IMR-90 (cell line): ENCODE data around the gene ZKSCAN8. TPM values are rescaled to one million over a fixed set of nuclear protein-coding genes. Genes with fewer than 3 reads are reported as not detected.

ENCODE experiments used
- ATAC-seq: fragments of 200-7000 bp; cut with Tn5 transposase; 2 replicates; pipeline ENCODE4 v1.9.1; 2020; ENCODE audit warnings: low read depth, mild to moderate bottlenecking, moderate library complexity
- BruUV-seq: library from RNA; stranded (reverse); fragments of 400-500 nt; replicated peaks from 2 replicates; lab custom pipeline; 2021; lab: Mats Ljungman, UMichigan
- CTCF ChIA-PET: fragments of 300-600 bp; formaldehyde crosslinking; extraction: SDS; loops from one replicate; lab custom pipeline; 2021; ENCODE audit warnings: antibody characterized with exemption; lab: Yijun Ruan, JAX
- POLR2A ChIA-PET: fragments of 300-600 bp; sonication (Branson Sonifier 250); formaldehyde crosslinking; loops from one replicate; lab custom pipeline; 2022; ENCODE audit warnings: antibody characterized with exemption; ENCODE audit not compliant: unreplicated experiment; lab: Charles Lee
- DNase-seq: peaks from one replicate; pipeline ENCODE4 v3.0.0; 2013
- H2AFZ ChIP-seq: replicated peaks from 2 replicates; pipeline ENCODE3; 2013; ENCODE audit warnings: low read length, mild to moderate bottlenecking; ENCODE audit not compliant: poor library complexity
- H2AK5ac ChIP-seq: 2 replicates; pipeline ENCODE4 v1.6.1; 2013; ENCODE audit warnings: low read depth, low read length, inconsistent platforms
- H2AK9ac ChIP-seq: replicated peaks from 2 replicates; pipeline ENCODE3; 2013; ENCODE audit warnings: mild to moderate bottlenecking, low read depth, low read length, moderate library complexity; ENCODE audit not compliant: poor library complexity
- H2BK120ac ChIP-seq: 2 replicates; pipeline ENCODE4 v1.6.1; 2013; ENCODE audit warnings: low read depth, low read length, inconsistent platforms
- H2BK15ac ChIP-seq: 3 replicates; pipeline ENCODE4 v1.6.1; 2013; ENCODE audit warnings: low read depth, low read length, inconsistent platforms
- H2BK20ac ChIP-seq: 2 replicates; pipeline ENCODE4 v1.6.1; 2013; ENCODE audit warnings: low read depth, mild to moderate bottlenecking, inconsistent platforms, low read length, moderate library complexity
- H2BK5ac ChIP-seq: 2 replicates; pipeline ENCODE4 v1.6.1; 2013; ENCODE audit warnings: mild to moderate bottlenecking, low read depth, low read length, inconsistent platforms; ENCODE audit not compliant: poor library complexity, severe bottlenecking
- H3K14ac ChIP-seq: replicated peaks from 2 replicates; pipeline ENCODE4 v1.6.1; 2013; ENCODE audit warnings: low read depth, low read length, inconsistent platforms
- H3K18ac ChIP-seq: 2 replicates; pipeline ENCODE4 v1.6.1; 2013; ENCODE audit warnings: low read depth, low read length, control low read depth
- H3K23ac ChIP-seq: 2 replicates; pipeline ENCODE4 v1.6.1; 2013; ENCODE audit warnings: low read depth, low read length, inconsistent platforms
- H3K27ac ChIP-seq: 2 replicates; pipeline ENCODE4 v1.5.1; 2013; ENCODE audit warnings: mild to moderate bottlenecking, control low read depth, low read length; ENCODE audit not compliant: insufficient read depth
- H3K27me3 ChIP-seq: 2 replicates; pipeline ENCODE4 v1.6.1; 2013; ENCODE audit warnings: low read length; ENCODE audit not compliant: control insufficient read depth, insufficient read depth
- H3K36me3 ChIP-seq: 2 replicates; pipeline ENCODE4 v1.6.1; 2013; ENCODE audit warnings: low read length, mixed read lengths; ENCODE audit not compliant: control insufficient read depth, insufficient read depth
- H3K4ac ChIP-seq: 2 replicates; pipeline ENCODE4 v1.6.1; 2013; ENCODE audit warnings: low read depth, low read length, inconsistent platforms
- H3K4me1 ChIP-seq: 2 replicates; pipeline ENCODE4 v1.6.1; 2013; ENCODE audit warnings: low read length, mixed read lengths; ENCODE audit not compliant: control insufficient read depth, insufficient read depth
- H3K4me2 ChIP-seq: 2 replicates; pipeline ENCODE4 v1.6.1; 2013; ENCODE audit warnings: low read depth, mild to moderate bottlenecking, control low read depth, low read length, moderate library complexity
- H3K4me3 ChIP-seq: 2 replicates; pipeline ENCODE4 v1.5.1; 2013; ENCODE audit warnings: low read depth, mild to moderate bottlenecking, control low read depth, low read length, moderate library complexity; ENCODE audit not compliant: insufficient read depth
- H3K56ac ChIP-seq: 2 replicates; pipeline ENCODE4 v1.6.1; 2013; ENCODE audit warnings: low read length, inconsistent platforms; ENCODE audit not compliant: insufficient read depth; ENCODE audit errors: extremely low read depth
- H3K79me1 ChIP-seq, 2 experiments: 2 replicates each; pipeline ENCODE4 v1.6.1; 2013; ENCODE audit warnings: low read length in 2 of 2, inconsistent platforms in 1 of 2, low read depth in 1 of 2
- H3K9ac ChIP-seq: 2 replicates; pipeline ENCODE4 v1.6.1; 2013; ENCODE audit warnings: low read depth, low read length, control low read depth
- H3K9me1 ChIP-seq: 2 replicates; pipeline ENCODE4 v1.6.1; 2013; ENCODE audit warnings: low read length, inconsistent platforms; ENCODE audit not compliant: insufficient read depth
- H3K9me3 ChIP-seq: 2 replicates; pipeline ENCODE4 v1.6.1; 2013; ENCODE audit warnings: low read length; ENCODE audit not compliant: control insufficient read depth, insufficient read depth
- H4K20me1 ChIP-seq: 2 replicates; pipeline ENCODE4 v1.6.1; 2013; ENCODE audit warnings: low read length, inconsistent platforms; ENCODE audit not compliant: insufficient read depth
- H4K5ac ChIP-seq: 2 replicates; pipeline ENCODE4 v1.6.1; 2013; ENCODE audit warnings: mild to moderate bottlenecking, low read depth, low read length, control low read depth
- H4K8ac ChIP-seq, 2 experiments: 2 replicates each; pipeline ENCODE4 v1.6.1; 2013; ENCODE audit warnings: low read depth in 2 of 2, low read length in 2 of 2, control low read depth in 1 of 2, inconsistent platforms in 1 of 2
- H4K91ac ChIP-seq: 2 replicates; pipeline ENCODE4 v1.6.1; 2013; ENCODE audit warnings: low read depth, low read length, inconsistent platforms; ENCODE audit not compliant: insufficient read depth
- BHLHE40 ChIP-seq: fragments of 150-350 bp; IDR thresholded peaks from 2 replicates; pipeline ENCODE4 v1.6.1; 2016; ENCODE audit warnings: mild to moderate bottlenecking, low read depth, low read length
- CEBPB ChIP-seq: IDR thresholded peaks from 2 replicates; pipeline ENCODE4 v1.6.1; 2012; ENCODE audit warnings: low read depth, low read length, improper control_type of control experiment
- CHD1 ChIP-seq: IDR thresholded peaks from 2 replicates; pipeline ENCODE4 v1.6.1; 2012; ENCODE audit warnings: low read depth, low read length, improper control_type of control experiment
- FOS ChIP-seq: fragments of 150-350 bp; IDR thresholded peaks from 2 replicates; pipeline ENCODE4 v1.6.1; 2016; ENCODE audit warnings: low read depth, low read length
- MAFK ChIP-seq: IDR thresholded peaks from 2 replicates; pipeline ENCODE4 v1.6.1; 2012; ENCODE audit warnings: low read depth, low read length, improper control_type of control experiment
- MAZ ChIP-seq: IDR thresholded peaks from 2 replicates; pipeline ENCODE4 v1.6.1; 2012; ENCODE audit warnings: low read depth, mild to moderate bottlenecking, low read length, improper control_type of control experiment, moderate library complexity, borderline replicate concordance
- MXI1 ChIP-seq: IDR thresholded peaks from 2 replicates; pipeline ENCODE4 v1.6.1; 2012; ENCODE audit warnings: low read depth, mild to moderate bottlenecking, low read length, moderate library complexity, borderline replicate concordance
- NFE2L2 ChIP-seq: fragments of 150-350 bp; IDR thresholded peaks from 2 replicates; pipeline ENCODE4 v1.6.1; 2016; ENCODE audit warnings: low read depth, mild to moderate bottlenecking, low read length
- POLR2A ChIP-seq: IDR thresholded peaks from 2 replicates; pipeline ENCODE4 v1.6.1; 2012; ENCODE audit warnings: mild to moderate bottlenecking, low read depth, low read length
- RAD21 ChIP-seq: IDR thresholded peaks from 2 replicates; pipeline ENCODE4 v1.6.1; 2012; ENCODE audit warnings: low read length, improper control_type of control experiment
- RCOR1 ChIP-seq: IDR thresholded peaks from 2 replicates; pipeline ENCODE4 v1.6.1; 2012; ENCODE audit warnings: mild to moderate bottlenecking, low read length, improper control_type of control experiment; ENCODE audit not compliant: insufficient replicate concordance
- RFX5 ChIP-seq: IDR thresholded peaks from 2 replicates; pipeline ENCODE4 v1.8.0; 2012; ENCODE audit warnings: low read depth, mild to moderate bottlenecking, low read length, moderate library complexity
- SMC3 ChIP-seq: fragments of 150-350 bp; IDR thresholded peaks from 2 replicates; pipeline ENCODE4 v1.6.1; 2016; ENCODE audit warnings: low read depth, mild to moderate bottlenecking, antibody characterized with exemption, low read length, moderate library complexity
- USF2 ChIP-seq: fragments of 150-350 bp; IDR thresholded peaks from 2 replicates; pipeline ENCODE4 v1.6.1; 2017; ENCODE audit warnings: mild to moderate bottlenecking, antibody characterized with exemption, low read length, low read depth
- WGBS, 2 experiments: methylation state at CpG; one replicate each; pipeline versions ENCODE4 v1.1.5 to v1.1.7; 2013; ENCODE audit warnings: missing lambda C conversion rate in 2 of 2; ENCODE audit not compliant: insufficient read length in 1 of 2; ENCODE audit errors: extremely low coverage in 2 of 2; 5-methylcytosine and 5-hydroxymethylcytosine counted together
- dilution Hi-C: fragments of 300-500 bp; cut with HindIII; formaldehyde crosslinking; loops from one replicate; pipeline ENCODE4 v1.14.3; 2018; ENCODE audit warnings: low sequenced_read_pairs; ENCODE audit not compliant: unreplicated experiment
- in situ Hi-C: fragments of 300-500 bp; cut with MboI; formaldehyde crosslinking; loops from 3 replicates; pipeline ENCODE4 v1.14.3; 2019; ENCODE audit warnings: low sequenced_read_pairs, inconsistent platforms, mixed read lengths
- intact Hi-C: fragments of 100-400 bp; cut with micrococcal nuclease; formaldehyde crosslinking; loops from 2 replicates; pipeline ENCODE4 v1.10.0; 2022
- polyA plus RNA-seq, 3 experiments: library from polyadenylated mRNA; depleted of rRNA; stranded (reverse); fragments of >200 nt; gene quantifications; 2 replicates each; pipeline ENCODE4 v1.2.3, GENCODE V29; 2012; ENCODE audit warnings: low replicate concordance in 1 of 3
- total RNA-seq: library from RNA; depleted of rRNA; stranded (reverse); fragments of >200 nt; gene quantifications from 2 replicates; pipeline ENCODE4 v1.2.3, GENCODE V29; 2012
- TF ChIP-seq, protein P1 (sequence below): fragments of 150-350 bp; IDR thresholded peaks from 2 replicates; pipeline ENCODE4 v1.6.1; 2016; ENCODE audit warnings: low read depth, mild to moderate bottlenecking, low read length, moderate library complexity, borderline replicate concordance

ZKSCAN8 gene
- total and polyA plus RNA-seq, 2 of the 4 experiments (the other 2 are of a cell fraction) = 8.3 to 22.8 TPM

DNA sequence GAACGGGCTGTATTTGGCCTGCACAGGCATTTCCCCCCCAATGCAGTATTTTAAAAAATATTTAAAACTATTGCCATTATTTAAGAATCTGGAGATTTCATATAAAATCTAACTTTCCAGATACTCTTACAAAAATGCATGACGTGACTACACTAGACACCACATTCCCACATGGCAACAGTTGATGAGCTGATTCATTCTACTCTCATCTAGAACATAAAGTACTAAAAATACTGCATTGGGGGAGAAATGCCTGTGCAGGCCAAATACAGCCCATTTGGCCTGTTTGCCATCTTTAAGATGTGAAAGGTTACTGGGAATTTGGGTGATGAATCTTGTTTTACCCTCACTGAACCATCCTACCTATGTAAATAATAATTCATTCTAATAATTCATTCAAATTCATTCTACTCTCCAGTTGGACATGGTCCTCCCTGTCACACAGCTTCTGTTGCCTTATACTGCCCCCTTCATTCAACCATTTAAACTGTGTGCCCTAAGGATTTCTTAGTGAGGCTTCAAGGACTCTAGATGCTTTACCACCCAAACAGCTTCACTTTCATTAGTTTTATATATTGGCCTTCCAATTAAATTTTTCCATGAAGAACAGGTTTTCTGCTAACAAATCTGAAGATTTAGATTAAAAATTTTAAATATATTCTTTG is 24.2 kb upstream of the ZKSCAN8 start:
- no peak overlapping the region for H3K56ac ChIP-seq
- no peak overlapping the region for H2AK9ac ChIP-seq
- no peak overlapping the region for H2AK5ac ChIP-seq
- TF ChIP-seq, protein P1, sequence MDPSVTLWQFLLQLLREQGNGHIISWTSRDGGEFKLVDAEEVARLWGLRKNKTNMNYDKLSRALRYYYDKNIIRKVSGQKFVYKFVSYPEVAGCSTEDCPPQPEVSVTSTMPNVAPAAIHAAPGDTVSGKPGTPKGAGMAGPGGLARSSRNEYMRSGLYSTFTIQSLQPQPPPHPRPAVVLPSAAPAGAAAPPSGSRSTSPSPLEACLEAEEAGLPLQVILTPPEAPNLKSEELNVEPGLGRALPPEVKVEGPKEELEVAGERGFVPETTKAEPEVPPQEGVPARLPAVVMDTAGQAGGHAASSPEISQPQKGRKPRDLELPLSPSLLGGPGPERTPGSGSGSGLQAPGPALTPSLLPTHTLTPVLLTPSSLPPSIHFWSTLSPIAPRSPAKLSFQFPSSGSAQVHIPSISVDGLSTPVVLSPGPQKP = no peak
- TF ChIP-seq FOS = no peak
- no peak for TF ChIP-seq RAD21
- TF ChIP-seq BHLHE40 = no peak
- TF ChIP-seq RFX5 = no peak
- TF ChIP-seq POLR2A = no peak
- no peak for TF ChIP-seq CEBPB
- no peak for TF ChIP-seq NFE2L2
- no peak for TF ChIP-seq MXI1
- TF ChIP-seq RCOR1 = no peak
- no peak for TF ChIP-seq USF2
- TF ChIP-seq MAZ = no peak
- TF ChIP-seq SMC3 = no peak
- TF ChIP-seq MAFK = no peak
- no peak for TF ChIP-seq CHD1
- H2BK5ac ChIP-seq = no peak overlapping the region
- BruUV-seq = no TSS peak
- no peak overlapping the region for H2BK20ac ChIP-seq
- H2AFZ ChIP-seq = no peak overlapping the region
- no peaks in the 10 kb centered on the region for H4K20me1 ChIP-seq
- ChIA-PET POLR2A (no interaction called here), CTCF (no interaction called here)
- H3K14ac ChIP-seq = no peak overlapping the region
- H4K8ac ChIP-seq = no peak overlapping the region
- H3K27me3 ChIP-seq = no peaks in the 10 kb centered on the region
- H3K4me2 ChIP-seq = no peak overlapping the region
- no peak overlapping the region for H4K5ac ChIP-seq
- ATAC-seq = no peak
- H3K79me1 ChIP-seq = peaks cover 0 to 2% of the 10 kb centered on the region in 2 experiments; a peak in 1 of 4 replicates
- no peaks in the 10 kb centered on the region for H3K4me1 ChIP-seq
- in situ Hi-C loops = no loop called here
- no peaks in the 10 kb centered on the region; the same call in 1 of the 2 replicates for H3K9me1 ChIP-seq
- H3K23ac ChIP-seq = no peak overlapping the region
- dilution Hi-C loops = no loop called here
- intact Hi-C loops = no loop called here
- H2BK15ac ChIP-seq = no peak overlapping the region
- H4K91ac ChIP-seq = no peak overlapping the region
- no peak for DNase-seq
- H3K9ac ChIP-seq = no peak overlapping the region
- no peaks in the 10 kb centered on the region for H3K9me3 ChIP-seq
- WGBS, 2 experiments = no CpG with 5 or more reads among the region's 2 CpGs
- H2BK120ac ChIP-seq = no peak overlapping the region
- no peak overlapping the region for H3K27ac ChIP-seq
- H3K4me3 ChIP-seq = no peak overlapping the region
- peaks cover 29% of the 10 kb centered on the region for H3K36me3 ChIP-seq
- H3K18ac ChIP-seq = no peak overlapping the region
- H3K4ac ChIP-seq = no peak overlapping the region
